Measurements from ENCODE around the gene CPM.

CPM gene

DNA sequence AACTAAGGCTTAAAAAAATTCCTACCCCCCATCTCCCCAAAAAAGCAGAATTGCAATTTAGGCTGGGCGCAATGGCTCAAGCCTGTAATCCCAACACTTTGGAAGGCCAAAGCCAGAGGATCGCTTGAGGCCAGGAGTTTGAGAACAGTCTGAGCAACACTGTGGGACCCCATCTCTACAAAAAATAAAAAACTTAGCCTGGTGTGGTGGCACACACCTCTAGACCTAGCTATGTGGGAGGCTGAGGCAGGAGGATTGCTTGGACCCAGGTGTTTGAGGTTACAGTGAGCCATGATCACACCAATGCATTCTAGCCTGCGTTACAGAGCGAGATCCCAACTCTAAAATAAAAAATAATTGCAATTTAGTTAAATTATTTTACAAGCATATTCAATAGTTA lies 54.1 kb downstream of the CPM start:
- Histone ChIP-seq H3K4me3 (ENCODE audit: insufficient read depth, low read length, poor library complexity, severe bottlenecking) (no peak overlapping the region), H3K9me2 (replicated peaks; ENCODE audit: insufficient read depth, low read length) (no peaks in the 10 kb centered on the region), H3K27me3 (ENCODE audit: low read length) (no peaks in the 10 kb centered on the region), H3K9ac (ENCODE audit: low read length) (no peak overlapping the region), H3K36me3 (ENCODE audit: low read length) (no peaks in the 10 kb centered on the region), H3K27ac (ENCODE audit: low read depth, low read length) (no peak overlapping the region), H3K9me3 (ENCODE audit: insufficient read depth, low read length) (no peaks in the 10 kb centered on the region), H3K4me2 (ENCODE audit: low read depth, low read length, poor library complexity, severe bottlenecking) (no peak overlapping the region), H3F3A (ENCODE audit: insufficient read depth) (no peaks in the 10 kb centered on the region; the same call in 1 of the 2 replicates), H3K79me2 (ENCODE audit: insufficient read depth, low read length) (no peaks in the 10 kb centered on the region), H2AFZ (ENCODE audit: low read depth, low read length, severe bottlenecking) (no peak overlapping the region), H4K20me1 (ENCODE audit: low read depth, low read length) (no peaks in the 10 kb centered on the region)
- no peak for TF ChIP-seq EZH2phosphoT487 (conservative IDR thresholded peaks at IDR 0.05; ENCODE audit: low read length)
- TF ChIP-seq, protein P1, sequence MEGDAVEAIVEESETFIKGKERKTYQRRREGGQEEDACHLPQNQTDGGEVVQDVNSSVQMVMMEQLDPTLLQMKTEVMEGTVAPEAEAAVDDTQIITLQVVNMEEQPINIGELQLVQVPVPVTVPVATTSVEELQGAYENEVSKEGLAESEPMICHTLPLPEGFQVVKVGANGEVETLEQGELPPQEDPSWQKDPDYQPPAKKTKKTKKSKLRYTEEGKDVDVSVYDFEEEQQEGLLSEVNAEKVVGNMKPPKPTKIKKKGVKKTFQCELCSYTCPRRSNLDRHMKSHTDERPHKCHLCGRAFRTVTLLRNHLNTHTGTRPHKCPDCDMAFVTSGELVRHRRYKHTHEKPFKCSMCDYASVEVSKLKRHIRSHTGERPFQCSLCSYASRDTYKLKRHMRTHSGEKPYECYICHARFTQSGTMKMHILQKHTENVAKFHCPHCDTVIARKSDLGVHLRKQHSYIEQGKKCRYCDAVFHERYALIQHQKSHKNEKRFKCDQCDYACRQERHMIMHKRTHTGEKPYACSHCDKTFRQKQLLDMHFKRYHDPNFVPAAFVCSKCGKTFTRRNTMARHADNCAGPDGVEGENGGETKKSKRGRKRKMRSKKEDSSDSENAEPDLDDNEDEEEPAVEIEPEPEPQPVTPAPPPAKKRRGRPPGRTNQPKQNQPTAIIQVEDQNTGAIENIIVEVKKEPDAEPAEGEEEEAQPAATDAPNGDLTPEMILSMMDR (IDR thresholded peaks at IDR 0.05; ENCODE audit: insufficient read depth, low read length, poor library complexity, severe bottlenecking): no peak

DNA sequence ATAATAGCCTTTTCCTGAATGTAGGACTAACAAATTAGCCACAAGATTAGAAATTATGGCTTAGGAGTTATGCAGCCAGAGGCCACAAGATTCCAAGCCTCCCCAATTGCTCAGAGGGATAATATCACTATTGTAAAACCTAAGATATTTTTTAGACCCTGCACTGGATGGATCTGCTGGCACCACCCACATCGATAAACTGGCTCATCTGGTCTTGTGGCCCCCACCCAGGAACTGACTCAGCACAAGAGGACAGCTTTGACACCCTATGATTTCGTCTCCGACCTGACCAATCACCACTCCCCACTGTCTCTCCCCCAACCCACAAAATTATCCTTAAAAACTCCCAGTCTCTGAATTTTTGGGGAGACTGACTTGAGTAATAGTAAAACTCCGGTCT lies 54.7 kb downstream of the CPM start:
- Histone ChIP-seq H3K79me2 (ENCODE audit: insufficient read depth, low read length) (no peaks in the 10 kb centered on the region), H3K27me3 (ENCODE audit: low read length) (no peaks in the 10 kb centered on the region), H3K9ac (ENCODE audit: low read length) (no peak overlapping the region), H3K4me3 (ENCODE audit: insufficient read depth, low read length, poor library complexity, severe bottlenecking) (no peak overlapping the region), H4K20me1 (ENCODE audit: low read depth, low read length) (no peaks in the 10 kb centered on the region), H3K9me2 (replicated peaks; ENCODE audit: insufficient read depth, low read length) (no peaks in the 10 kb centered on the region), H3F3A (ENCODE audit: insufficient read depth) (no peaks in the 10 kb centered on the region; the same call in 1 of the 2 replicates), H3K27ac (ENCODE audit: low read depth, low read length) (no peak overlapping the region), H3K9me3 (ENCODE audit: insufficient read depth, low read length) (no peaks in the 10 kb centered on the region), H3K36me3 (ENCODE audit: low read length) (no peaks in the 10 kb centered on the region), H3K4me2 (ENCODE audit: low read depth, low read length, poor library complexity, severe bottlenecking) (no peak overlapping the region), H2AFZ (ENCODE audit: low read depth, low read length, severe bottlenecking) (no peak overlapping the region)
- TF ChIP-seq, protein P1 (IDR thresholded peaks at IDR 0.05; ENCODE audit: insufficient read depth, low read length, poor library complexity, severe bottlenecking): no peak
- no peak for TF ChIP-seq EZH2phosphoT487 (conservative IDR thresholded peaks at IDR 0.05; ENCODE audit: low read length)

DNA sequence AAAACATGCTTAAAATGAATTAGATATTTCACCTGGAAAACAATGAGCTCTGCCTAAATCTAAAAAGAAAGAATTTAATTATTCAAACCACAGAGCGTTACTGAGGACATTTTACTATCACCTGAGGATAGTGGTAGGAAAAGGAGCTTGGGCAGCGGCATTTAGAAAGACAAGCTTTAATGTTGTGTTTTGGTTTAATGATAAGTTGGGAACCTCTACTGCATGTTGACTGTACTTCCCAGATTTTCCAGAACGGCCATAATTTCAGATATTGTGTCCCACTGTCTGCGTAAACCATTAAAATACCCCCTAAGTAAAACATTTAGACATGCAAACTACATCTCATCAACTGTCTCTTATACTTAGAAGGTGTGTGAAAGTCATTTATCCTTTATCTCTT lies 55.4 kb downstream of the CPM start:
- Histone ChIP-seq H3K9me3 (ENCODE audit: insufficient read depth, low read length) (no peaks in the 10 kb centered on the region), H4K20me1 (ENCODE audit: low read depth, low read length) (no peaks in the 10 kb centered on the region), H3K27ac (ENCODE audit: low read depth, low read length) (no peak overlapping the region), H3K36me3 (ENCODE audit: low read length) (no peaks in the 10 kb centered on the region), H3K4me3 (ENCODE audit: insufficient read depth, low read length, poor library complexity, severe bottlenecking) (no peak overlapping the region), H3K27me3 (ENCODE audit: low read length) (no peaks in the 10 kb centered on the region), H3K79me2 (ENCODE audit: insufficient read depth, low read length) (no peaks in the 10 kb centered on the region), H3K9ac (ENCODE audit: low read length) (no peak overlapping the region), H3K4me2 (ENCODE audit: low read depth, low read length, poor library complexity, severe bottlenecking) (no peak overlapping the region), H3K9me2 (replicated peaks; ENCODE audit: insufficient read depth, low read length) (no peaks in the 10 kb centered on the region), H2AFZ (ENCODE audit: low read depth, low read length, severe bottlenecking) (no peak overlapping the region), H3F3A (ENCODE audit: insufficient read depth) (no peaks in the 10 kb centered on the region; the same call in 1 of the 2 replicates)
- TF ChIP-seq, protein P1 (IDR thresholded peaks at IDR 0.05; ENCODE audit: insufficient read depth, low read length, poor library complexity, severe bottlenecking): no peak
- TF ChIP-seq EZH2phosphoT487 (conservative IDR thresholded peaks at IDR 0.05; ENCODE audit: low read length): no peak

Data from SU-DHL-6 (cell line).